ENCODE data around the gene PRKCE.

Gene PRKCE

GRCh38 chr2:46177461-46178089 is 526.1 kb downstream of the PRKCE start:
- DNase-seq (ENCODE audit: low read depth, low spot score) = no peak
- Histone ChIP-seq H3K36me3 (ENCODE audit: insufficient read depth, low read length) (no peaks in the 10 kb centered on the region), H3K27ac (no peak overlapping the region), H3K9ac (ENCODE audit: insufficient read length) (no peak overlapping the region), H3K4me3 (no peak overlapping the region), H3K9me3 (ENCODE audit: low read depth, low read length) (no peaks in the 10 kb centered on the region)
- TF ChIP-seq FOXP2 (optimal IDR thresholded peaks at IDR 0.05; ENCODE audit: control extremely low read depth, extremely low read length, insufficient read depth) (no peak), POLR2AphosphoS5 (IDR thresholded peaks at IDR 0.05; ENCODE audit: borderline replicate concordance, low read depth, low read length) (no peak), EZH2 (IDR thresholded peaks at IDR 0.05) (no peak)

GRCh38 chr2:46179037-46179621 is 527.7 kb downstream of the PRKCE start:
- TF ChIP-seq EZH2 (IDR thresholded peaks at IDR 0.05) (no peak), FOXP2 (optimal IDR thresholded peaks at IDR 0.05; ENCODE audit: control extremely low read depth, extremely low read length, insufficient read depth) (no peak), POLR2AphosphoS5 (IDR thresholded peaks at IDR 0.05; ENCODE audit: borderline replicate concordance, low read depth, low read length) (no peak)
- no peak overlapping the region for H3K27ac ChIP-seq
- no peaks in the 10 kb centered on the region for H3K36me3 ChIP-seq (ENCODE audit: insufficient read depth, low read length)
- no peak overlapping the region for H3K4me3 ChIP-seq
- DNase-seq (ENCODE audit: low read depth, low spot score) = no peak
- no peaks in the 10 kb centered on the region for H3K9me3 ChIP-seq (ENCODE audit: low read depth, low read length)
- no peak overlapping the region for H3K9ac ChIP-seq (ENCODE audit: insufficient read length)

GRCh38 chr2:46180189-46180588 is 528.7 kb downstream of the PRKCE start:
- TF ChIP-seq FOXP2 (optimal IDR thresholded peaks at IDR 0.05; ENCODE audit: control extremely low read depth, extremely low read length, insufficient read depth) (no peak), POLR2AphosphoS5 (IDR thresholded peaks at IDR 0.05; ENCODE audit: borderline replicate concordance, low read depth, low read length) (no peak), EZH2 (IDR thresholded peaks at IDR 0.05) (no peak)
- no peak for DNase-seq (ENCODE audit: low read depth, low spot score)
- Histone ChIP-seq H3K9ac (ENCODE audit: insufficient read length) (no peak overlapping the region), H3K27ac (no peak overlapping the region), H3K4me3 (no peak overlapping the region), H3K36me3 (ENCODE audit: insufficient read depth, low read length) (no peaks in the 10 kb centered on the region), H3K9me3 (ENCODE audit: low read depth, low read length) (no peaks in the 10 kb centered on the region)

- no peaks in the 10 kb centered on the region for H3K36me3 ChIP-seq (ENCODE audit: insufficient read depth, low read length)
Observed at GRCh38 chr2:46181306-46181705, 529.8 kb downstream of the PRKCE start.

GRCh38 chr2:46181789-46182530 is 530.5 kb downstream of the PRKCE start:
- no peaks in the 10 kb centered on the region for H3K36me3 ChIP-seq (ENCODE audit: insufficient read depth, low read length)
- no peak overlapping the region for H3K9ac ChIP-seq (ENCODE audit: insufficient read length)
- no peaks in the 10 kb centered on the region for H3K9me3 ChIP-seq (ENCODE audit: low read depth, low read length)
- H3K4me3 ChIP-seq = no peak overlapping the region
- H3K27ac ChIP-seq = no peak overlapping the region
- no peak for TF ChIP-seq EZH2 (IDR thresholded peaks at IDR 0.05)
- TF ChIP-seq FOXP2 (optimal IDR thresholded peaks at IDR 0.05; ENCODE audit: control extremely low read depth, extremely low read length, insufficient read depth) = no peak
- TF ChIP-seq POLR2AphosphoS5 (IDR thresholded peaks at IDR 0.05; ENCODE audit: borderline replicate concordance, low read depth, low read length) = no peak
- DNase-seq (ENCODE audit: low read depth, low spot score) = no peak

More at GRCh38 chr2:46181306-46181705, 529.8 kb downstream of the PRKCE start:
- Histone ChIP-seq H3K4me3 (no peak overlapping the region), H3K27ac (no peak overlapping the region), H3K9me3 (ENCODE audit: low read depth, low read length) (no peaks in the 10 kb centered on the region), H3K9ac (ENCODE audit: insufficient read length) (no peak overlapping the region)
- DNase-seq (ENCODE audit: low read depth, low spot score) = no peak
- TF ChIP-seq FOXP2 (optimal IDR thresholded peaks at IDR 0.05; ENCODE audit: control extremely low read depth, extremely low read length, insufficient read depth) (no peak), POLR2AphosphoS5 (IDR thresholded peaks at IDR 0.05; ENCODE audit: borderline replicate concordance, low read depth, low read length) (no peak), EZH2 (IDR thresholded peaks at IDR 0.05) (no peak)

- Histone ChIP-seq H3K36me3 (ENCODE audit: insufficient read depth, low read length) (no peaks in the 10 kb centered on the region), H3K4me3 (no peak overlapping the region), H3K9ac (ENCODE audit: insufficient read length) (no peak overlapping the region), H3K9me3 (ENCODE audit: low read depth, low read length) (no peaks in the 10 kb centered on the region), H3K27ac (no peak overlapping the region)
- DNase-seq (ENCODE audit: low read depth, low spot score) = no peak
- TF ChIP-seq POLR2AphosphoS5 (IDR thresholded peaks at IDR 0.05; ENCODE audit: borderline replicate concordance, low read depth, low read length) (no peak), FOXP2 (optimal IDR thresholded peaks at IDR 0.05; ENCODE audit: control extremely low read depth, extremely low read length, insufficient read depth) (no peak), EZH2 (IDR thresholded peaks at IDR 0.05) (no peak)
Observed at GRCh38 chr2:46183426-46183825, 532.0 kb downstream of the PRKCE start.

GRCh38 chr2:46184794-46185583 is 533.5 kb downstream of the PRKCE start:
- Histone ChIP-seq H3K4me3 (no peak overlapping the region), H3K27ac (no peak overlapping the region), H3K9ac (ENCODE audit: insufficient read length) (no peak overlapping the region), H3K9me3 (ENCODE audit: low read depth, low read length) (no peaks in the 10 kb centered on the region), H3K36me3 (ENCODE audit: insufficient read depth, low read length) (no peaks in the 10 kb centered on the region)
- TF ChIP-seq EZH2 (IDR thresholded peaks at IDR 0.05) (no peak), FOXP2 (optimal IDR thresholded peaks at IDR 0.05; ENCODE audit: control extremely low read depth, extremely low read length, insufficient read depth) (no peak), POLR2AphosphoS5 (IDR thresholded peaks at IDR 0.05; ENCODE audit: borderline replicate concordance, low read depth, low read length) (no peak)
- DNase-seq (ENCODE audit: low read depth, low spot score) = no peak
